SK-N-DZ (cell line): ENCODE data around the gene AXL.
"Not testable (repeated sequence)": the region's sequence is repeated elsewhere in the genome, so short reads cannot be mapped to it uniquely, and the experiment has no call there.

ENCODE experiments used
- DNase-seq: peaks from one replicate; pipeline ENCODE4 v3.0.0-alpha.2; 2015; ENCODE audit warnings: low spot score

Gene AXL

GRCh38 chr19:41273076-41273475 lies 54.1 kb downstream of the AXL start:
- DNase-seq: no peak

GRCh38 chr19:41274802-41275201 lies 55.8 kb downstream of the AXL start:
- DNase-seq: no peak

GRCh38 chr19:41276231-41276630 lies 57.2 kb downstream of the AXL start:
- no peak for DNase-seq

- DNase-seq: no peak
These were observed 59.5 kb downstream of the AXL start for GRCh38 chr19:41278478-41278877.

GRCh38 chr19:41288673-41289530 lies 69.9 kb downstream of the AXL start:
- no peak for DNase-seq

- DNase-seq: not testable (repeated sequence)
These were observed 70.8 kb downstream of the AXL start for GRCh38 chr19:41289814-41290213.

GRCh38 chr19:41294393-41294792 lies 75.4 kb downstream of the AXL start:
- DNase-seq: no peak

- no peak for DNase-seq
These were observed 76.5 kb downstream of the AXL start for GRCh38 chr19:41295499-41295898.

GRCh38 chr19:41296433-41296871 lies 77.4 kb downstream of the AXL start:
- no peak for DNase-seq

- DNase-seq: no peak
These were observed 78.8 kb downstream of the AXL start for GRCh38 chr19:41297628-41298347.

- no peak for DNase-seq
These were observed 79.4 kb downstream of the AXL start for GRCh38 chr19:41298348-41298964.

- no peak for DNase-seq
These were observed 80.2 kb downstream of the AXL start for GRCh38 chr19:41299046-41299754.

GRCh38 chr19:41299755-41300089 lies 80.7 kb downstream of the AXL start:
- no peak for DNase-seq

- DNase-seq: no peak
These were observed 81.5 kb downstream of the AXL start for GRCh38 chr19:41300555-41300954.

GRCh38 chr19:41302624-41303351 lies 83.8 kb downstream of the AXL start:
- no peak for DNase-seq

GRCh38 chr19:41303954-41304353 lies 84.9 kb downstream of the AXL start:
- DNase-seq: no peak

- no peak for DNase-seq
These were observed 85.9 kb downstream of the AXL start for GRCh38 chr19:41304706-41305483.

GRCh38 chr19:41305927-41306793 lies 87.1 kb downstream of the AXL start:
- no peak for DNase-seq

GRCh38 chr19:41307090-41307875 lies 88.3 kb downstream of the AXL start:
- no peak for DNase-seq
